PC-3 (cell line): ENCODE results near the gene PHLDA3. TPM values are rescaled to one million over a fixed set of nuclear protein-coding genes. Genes with fewer than 3 reads are reported as not detected.
"Not testable (repeated sequence)": the region's sequence is repeated elsewhere in the genome, so short reads cannot be mapped to it uniquely, and the experiment has no call there.

Experiments used
- ATAC-seq: fragments of 200-7000 bp; cut with Tn5 transposase; 2 replicates; pipeline ENCODE4 v1.9.1; 2020; ENCODE audit warnings: mild to moderate bottlenecking, moderate library complexity
- BruUV-seq: library from RNA; stranded (reverse); fragments of 400-500 nt; replicated peaks from 2 replicates; lab custom pipeline; 2021; lab: Mats Ljungman, UMichigan
- CTCF ChIA-PET: fragments of 300-600 bp; sonication (Branson Sonifier 250); formaldehyde crosslinking; loops from one replicate; lab custom pipeline; 2022; ENCODE audit warnings: antibody characterized with exemption; lab: Charles Lee
- POLR2A ChIA-PET: fragments of 300-600 bp; sonication (Branson Sonifier 250); formaldehyde crosslinking; loops from one replicate; lab custom pipeline; 2022; ENCODE audit warnings: antibody characterized with exemption; ENCODE audit not compliant: unreplicated experiment; lab: Charles Lee
- DNase-seq: peaks from one replicate; pipeline ENCODE4 v3.0.0-alpha.2; 2015
- H2AFZ ChIP-seq: fragments of 300-600 bp; sonication (generic); 2 replicates; pipeline ENCODE4 v1.6.0; 2016; ENCODE audit warnings: antibody characterized with exemption, low read length
- H3F3A ChIP-seq: fragments of 300-600 bp; sonication (generic); one replicate; pipeline ENCODE4 v1.6.0; 2017; ENCODE audit warnings: antibody characterized with exemption, low read length, control low read depth, mild to moderate bottlenecking; ENCODE audit not compliant: unreplicated experiment
- H3K27ac ChIP-seq: fragments of 300-600 bp; sonication (generic); 2 replicates; pipeline ENCODE4 v1.5.1; 2016; ENCODE audit warnings: mild to moderate bottlenecking, low read length
- H3K27me3 ChIP-seq: fragments of 300-600 bp; sonication (generic); 2 replicates; pipeline ENCODE4 v1.6.1; 2016; ENCODE audit warnings: low read length, mixed read lengths
- H3K36me3 ChIP-seq: fragments of 300-600 bp; sonication (generic); 2 replicates; pipeline ENCODE4 v1.6.1; 2016; ENCODE audit warnings: low read depth, mixed run types, low read length, mixed read lengths
- H3K4me1 ChIP-seq: fragments of 300-600 bp; sonication (generic); 2 replicates; pipeline ENCODE4 v1.5.1; 2016; ENCODE audit warnings: low read length; ENCODE audit not compliant: insufficient read depth
- H3K4me2 ChIP-seq: fragments of 300-600 bp; sonication (generic); 2 replicates; pipeline ENCODE4 v1.6.0; 2016; ENCODE audit warnings: low read length
- H3K4me3 ChIP-seq: fragments of 300-600 bp; sonication (generic); 2 replicates; pipeline ENCODE4 v1.5.1; 2016; ENCODE audit warnings: mild to moderate bottlenecking, low read length, mixed read lengths
- H3K79me2 ChIP-seq: fragments of 300-600 bp; sonication (generic); 2 replicates; pipeline ENCODE4 v1.6.1; 2017; ENCODE audit warnings: low read length, mixed read lengths
- H3K9ac ChIP-seq: fragments of 300-600 bp; sonication (generic); 2 replicates; pipeline ENCODE4 v1.6.0; 2016; ENCODE audit warnings: mild to moderate bottlenecking, low read length
- H3K9me2 ChIP-seq: fragments of 300-600 bp; sonication (generic); replicated peaks from 2 replicates; pipeline ENCODE4 v1.6.1; 2016; ENCODE audit warnings: mixed run types, low read length, mixed read lengths
- H3K9me3 ChIP-seq: fragments of 300-600 bp; sonication (generic); 2 replicates; pipeline ENCODE4 v1.6.1; 2016; ENCODE audit warnings: low read length, mixed read lengths
- H4K20me1 ChIP-seq: fragments of 300-600 bp; sonication (generic); 2 replicates; pipeline ENCODE4 v1.6.1; 2016; ENCODE audit warnings: low read length, mixed read lengths
- EZH2 ChIP-seq: fragments of 300-600 bp; sonication (generic); IDR thresholded peaks from one replicate; pipeline ENCODE4 v1.6.1; 2017; ENCODE audit warnings: antibody characterized with exemption, mild to moderate bottlenecking, low read length; ENCODE audit not compliant: unreplicated experiment
- EZH2phosphoT487 ChIP-seq: fragments of 300-600 bp; sonication (generic); IDR thresholded peaks from 2 replicates; pipeline ENCODE4 v1.6.1; 2018; ENCODE audit warnings: mild to moderate bottlenecking, antibody characterized with exemption, low read length, borderline replicate concordance
- intact Hi-C: fragments of 100-400 bp; cut with micrococcal nuclease; formaldehyde crosslinking; loops from 2 replicates; pipeline ENCODE4 v1.9.0; 2023
- total RNA-seq: library from RNA; depleted of rRNA; stranded (reverse); fragments of >200 nt; gene quantifications from 2 replicates; pipeline ENCODE4 v1.2.3, GENCODE V29; 2014
- TF ChIP-seq, protein P1 (sequence below): fragments of 300-600 bp; sonication (generic); conservative IDR thresholded peaks from 2 replicates; pipeline ENCODE4 v1.5.1; 2017; ENCODE audit warnings: antibody characterized with exemption, low read depth, mild to moderate bottlenecking, low read length

PHLDA3 gene
- total RNA-seq, 1 experiment from 2014 or later, result 216 TPM

DNA sequence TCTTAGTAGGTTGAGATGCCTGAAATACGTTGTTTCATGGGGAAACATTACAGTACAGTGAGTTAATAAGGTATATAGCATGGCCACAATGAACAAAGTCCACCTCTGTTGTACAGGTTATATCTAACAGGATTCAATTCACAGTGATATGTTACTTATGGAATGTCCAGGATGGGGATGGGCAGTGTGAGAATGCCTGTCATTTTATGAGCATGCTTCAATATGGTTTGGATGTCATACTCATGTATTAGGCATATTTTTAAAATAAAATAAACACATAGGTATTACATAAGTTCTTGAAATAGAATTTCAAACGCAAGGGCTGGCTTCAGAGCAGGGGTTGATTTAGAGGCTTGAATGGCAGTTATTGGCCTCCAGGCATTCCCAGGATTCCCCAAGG, 6.1 kb upstream of the PHLDA3 start:
- intact Hi-C loops, result no loop called here
- TF ChIP-seq EZH2, result no peak
- TF ChIP-seq, protein P1, sequence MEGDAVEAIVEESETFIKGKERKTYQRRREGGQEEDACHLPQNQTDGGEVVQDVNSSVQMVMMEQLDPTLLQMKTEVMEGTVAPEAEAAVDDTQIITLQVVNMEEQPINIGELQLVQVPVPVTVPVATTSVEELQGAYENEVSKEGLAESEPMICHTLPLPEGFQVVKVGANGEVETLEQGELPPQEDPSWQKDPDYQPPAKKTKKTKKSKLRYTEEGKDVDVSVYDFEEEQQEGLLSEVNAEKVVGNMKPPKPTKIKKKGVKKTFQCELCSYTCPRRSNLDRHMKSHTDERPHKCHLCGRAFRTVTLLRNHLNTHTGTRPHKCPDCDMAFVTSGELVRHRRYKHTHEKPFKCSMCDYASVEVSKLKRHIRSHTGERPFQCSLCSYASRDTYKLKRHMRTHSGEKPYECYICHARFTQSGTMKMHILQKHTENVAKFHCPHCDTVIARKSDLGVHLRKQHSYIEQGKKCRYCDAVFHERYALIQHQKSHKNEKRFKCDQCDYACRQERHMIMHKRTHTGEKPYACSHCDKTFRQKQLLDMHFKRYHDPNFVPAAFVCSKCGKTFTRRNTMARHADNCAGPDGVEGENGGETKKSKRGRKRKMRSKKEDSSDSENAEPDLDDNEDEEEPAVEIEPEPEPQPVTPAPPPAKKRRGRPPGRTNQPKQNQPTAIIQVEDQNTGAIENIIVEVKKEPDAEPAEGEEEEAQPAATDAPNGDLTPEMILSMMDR, result no peak
- TF ChIP-seq EZH2phosphoT487, result no peak
- ATAC-seq (peak; percentile 88), DNase-seq (peak; percentile 98)
- Histone ChIP-seq H3K9me2 (no peaks in the 10 kb centered on the region), H3K9ac (0 out of 2 replicates have a peak overlapping the region, but pooled peaks have one; percentile 1), H2AFZ (no peak overlapping the region), H3K36me3 (peaks cover 7% of the 10 kb centered on the region), H3K27me3 (no peaks in the 10 kb centered on the region), H3K9me3 (no peaks in the 10 kb centered on the region), H3K4me2 (peak overlapping the region; percentile 30), H3K4me1 (peaks cover 33% of the 10 kb centered on the region), H3F3A (no peaks in the 10 kb centered on the region), H3K4me3 (no peak overlapping the region), H3K27ac (peak overlapping the region; percentile 48), H4K20me1 (no peaks in the 10 kb centered on the region), H3K79me2 (no peaks in the 10 kb centered on the region)
- BruUV-seq, result no TSS peak
- CTCF ChIA-PET, result interaction anchor here (0.9 kb wide), 1 partner anchor 14 kb away, joined by 4 read pairs; no protein-coding TSS in a partner anchor
- POLR2A ChIA-PET, result no interaction called here

DNA sequence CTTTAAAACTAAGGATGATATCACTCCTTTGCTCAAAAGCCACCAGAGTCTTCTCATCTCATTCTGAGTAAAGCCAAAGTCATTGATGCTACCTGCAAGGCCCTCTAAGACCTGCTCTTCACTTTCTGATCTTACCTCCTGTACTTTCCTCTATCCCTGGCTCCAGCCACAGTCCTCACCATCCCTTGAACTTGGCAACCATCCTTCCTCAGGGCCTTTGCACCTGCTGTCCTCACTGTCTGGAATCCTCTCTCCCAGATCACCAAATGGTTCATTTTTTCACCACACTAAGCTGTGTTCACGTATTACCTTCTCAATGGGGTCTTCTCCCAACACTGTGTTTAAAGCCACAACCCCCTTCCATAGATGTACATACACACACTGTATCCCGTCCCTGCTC, 4.3 kb upstream of the PHLDA3 start:
- no peak overlapping the region for H3K9ac ChIP-seq
- peaks cover 38% of the 10 kb centered on the region for H3K4me1 ChIP-seq
- ChIA-PET POLR2A (no interaction called here), CTCF (no interaction called here)
- H4K20me1 ChIP-seq, result no peaks in the 10 kb centered on the region
- ATAC-seq, result no peak
- no peak overlapping the region for H3K27ac ChIP-seq
- no peak overlapping the region for H2AFZ ChIP-seq
- H3K27me3 ChIP-seq, result no peaks in the 10 kb centered on the region
- H3K4me3 ChIP-seq, result no peak overlapping the region
- H3K36me3 ChIP-seq, result no peaks in the 10 kb centered on the region
- no peaks in the 10 kb centered on the region for H3K9me2 ChIP-seq
- TF ChIP-seq, protein P1, result no peak
- TF ChIP-seq EZH2phosphoT487 (no peak), EZH2 (no peak)
- peak; percentile 11 for DNase-seq
- H3F3A ChIP-seq, result no peaks in the 10 kb centered on the region
- peaks cover 13% of the 10 kb centered on the region for H3K79me2 ChIP-seq
- no peak overlapping the region for H3K4me2 ChIP-seq
- BruUV-seq, result no TSS peak
- intact Hi-C loops, result no loop called here
- H3K9me3 ChIP-seq, result no peaks in the 10 kb centered on the region

GRCh38 chr1:201472321-201472720, 3.3 kb upstream of the PHLDA3 start:
- H3F3A ChIP-seq, H4K20me1 ChIP-seq, H3K4me3 ChIP-seq, H3K27ac ChIP-seq, ATAC-seq, H3K9me2 ChIP-seq, DNase-seq, intact Hi-C loops, H3K27me3 ChIP-seq, H2AFZ ChIP-seq, POLR2A ChIA-PET, H3K9me3 ChIP-seq, BruUV-seq, H3K36me3 ChIP-seq, H3K4me2 ChIP-seq, H3K9ac ChIP-seq: not testable (repeated sequence)
- CTCF ChIA-PET, result interaction anchor here (0.5 to 0.6 kb wide), 3 partner anchors 9 to 24 kb away, joined by 3 to 8 read pairs (median 3); no protein-coding TSS in a partner anchor
- Histone ChIP-seq H3K4me1 (peaks cover 48% of the 10 kb centered on the region), H3K79me2 (peaks cover 22% of the 10 kb centered on the region)
